Heart right ventricle (tissue), 16 donors: Measurements from ENCODE around the gene CGB8. TPM values are rescaled to one million over a fixed set of nuclear protein-coding genes. Genes with fewer than 3 reads are reported as not detected.
"Not testable (repeated sequence)": the region's sequence is repeated elsewhere in the genome, so short reads cannot be mapped to it uniquely, and the experiment has no call there.

Source experiments
- ATAC-seq, 8 donors: fragments of 200-7000 bp; cut with Tn5 transposase; one replicate each; pipeline ENCODE4 v1.9.1; 2020; ENCODE audit warnings: mild to moderate bottlenecking in 8 of 8, moderate library complexity in 8 of 8, moderate number of reproducible peaks in 1 of 8
- DNase-seq, 2 donors: peaks; one replicate each; pipeline ENCODE4 v3.0.0-alpha.2; 2020
- H3K27ac ChIP-seq, 10 donors: fragments of 200-600 bp; sonication (generic) in 2 of 10; one replicate each; pipeline versions ENCODE4 v1.5.0 to v1.8.0; 2020 to 2022; ENCODE audit warnings: mild to moderate bottlenecking in 3 of 10
- H3K27me3 ChIP-seq, 7 donors: fragments of 200-600 bp; one replicate each; pipeline ENCODE4 v1.8.0; 2021 to 2022; ENCODE audit warnings: mild to moderate bottlenecking in 2 of 7
- H3K36me3 ChIP-seq, 9 donors: fragments of 200-600 bp; sonication (generic) in 1 of 9; one replicate each; pipeline versions ENCODE4 v1.5.0 to v1.8.0; 2020 to 2022; ENCODE audit warnings: mild to moderate bottlenecking in 2 of 9
- H3K4me1 ChIP-seq, 9 donors: fragments of 200-600 bp; sonication (generic) in 1 of 9; one replicate each; pipeline versions ENCODE4 v1.5.0 to v1.8.0; 2020 to 2022; ENCODE audit warnings: mild to moderate bottlenecking in 4 of 9
- H3K4me3 ChIP-seq, 10 donors: fragments of 200-600 bp; sonication (generic) in 2 of 10; one replicate each; pipeline versions ENCODE4 v1.5.0 to v1.8.0; 2020 to 2022; ENCODE audit warnings: mild to moderate bottlenecking in 7 of 10, moderate library complexity in 2 of 10
- H3K9me3 ChIP-seq, 11 donors: fragments of 200-600 bp in 10 of 11; sonication (generic) in 2 of 11; one replicate each; pipeline versions ENCODE4 v1.5.0 to v1.8.0; 2013 to 2022; ENCODE audit warnings: mild to moderate bottlenecking in 2 of 11, control low read depth in 1 of 11, moderate library complexity in 1 of 11
- WGBS, 2 donors: extraction: QIAGEN DNeasy Blood & Tissue Kit; methylation state at CpG; one replicate each; pipeline ENCODE4 v1.1.7; 2013; ENCODE audit warnings: inconsistent platforms in 1 of 2; 5-methylcytosine and 5-hydroxymethylcytosine counted together
- intact Hi-C, 10 donors: fragments of 100-400 bp; cut with DNase I; formaldehyde crosslinking; loops; one replicate each; pipeline versions ENCODE4 v1.11.1 to v1.14.2; 2022
- polyA plus RNA-seq, 2 donors: library from polyadenylated mRNA; stranded (reverse); fragments of 200-250 nt; gene quantifications; one replicate each; pipeline ENCODE4 v1.2.3, GENCODE V29; 2013
- total RNA-seq, 10 donors: library from RNA; stranded (reverse); fragmentation: NEBNext Ultra II Directional in 3 of 10; extraction: Animal tissue kit (Norgen Biotek cat#: 25700) in 3 of 10; gene quantifications; one replicate each; pipeline versions ENCODE4 v1.2.1 to v1.2.4, GENCODE V29; 2021 to 2023
- TF ChIP-seq, protein P1 (sequence below), 9 donors: fragments of 200-600 bp; sonication (generic) in 2 of 9; IDR thresholded peaks; one replicate each; pipeline versions ENCODE4 v1.5.0 to v1.8.0; 2021 to 2022; ENCODE audit warnings: antibody characterized with exemption in 9 of 9, mild to moderate bottlenecking in 5 of 9, moderate library complexity in 1 of 9
- donor health status: Arrhythmogenic right ventricular cardiomyopathy.
- donor health status: ischemic (EF 13 %, LVEDD 7.1; RV severe dilation, severe dysfunction).
- donor health status: healthy with polysubstance abuse.
- donor health status: DM: no; HTN: yes; CAD: no.
- donor health status: DM: no; HTN: no; CAD: no.
- donor health status: ischemic (EF 25% LVEDD 6.9; RV normal size, moderate dysfunction).
- donor health status: ischemic (EF 25% LVEDD 5.7; RV mildly dilated, moderate dysfunction).
- donor health status: healthy.
- donor health status: DM: yes; HTN: yes; CAD: no.
- donor health status: Ischemic cardiomyopathy.
- donor health status: ischemic (EF 35%, LVEDD 5.7; RV mildly dilated, moderate dysfunction).
- donor health status: nonischemic (EF 11% LVEDD 7.7; RV severe dilation, severe dysfunction).
- donor health status: DM: yes; HTN: yes; CAD: no.
- donor health status: PGD.
- donor health status: ischemic (EF 29% LVEDD 5.4; RV normal size, mild dysfunction).
- donor health status: nonischemic (EF 23%, LVEDD 6.1; RV moderate dilation, normal function).

The CGB8 gene
- total and polyA plus RNA-seq, 12 donors = not detected

DNA sequence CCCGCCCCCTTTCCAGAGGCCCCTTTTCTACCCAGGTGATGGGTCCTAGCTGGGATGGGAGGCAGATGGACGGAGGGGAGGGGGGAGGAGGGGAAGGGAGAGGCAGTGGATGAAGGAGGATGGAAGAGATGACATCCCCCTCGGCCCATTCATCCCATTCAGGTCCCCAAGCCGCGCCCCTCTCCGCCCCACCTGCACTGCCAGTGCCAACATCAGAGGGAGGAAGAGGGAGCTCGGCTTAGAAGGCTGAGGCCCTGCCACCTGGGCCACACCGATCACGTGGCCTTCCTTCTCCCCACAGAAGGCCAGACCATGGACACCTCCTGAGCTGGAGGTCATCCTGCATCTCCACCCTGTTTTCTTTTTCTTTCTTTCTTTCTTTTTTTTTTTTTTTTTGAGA, 20.2 kb downstream of the CGB8 start:
- H3K4me1 ChIP-seq, intact Hi-C loops, H3K36me3 ChIP-seq, DNase-seq, ATAC-seq, H3K4me3 ChIP-seq, H3K9me3 ChIP-seq, H3K27ac ChIP-seq, H3K27me3 ChIP-seq: not testable (repeated sequence)
- 83 to 89% methylated on average over 3 to 8 of the region's 9 CpGs for WGBS, 2 donors

DNA sequence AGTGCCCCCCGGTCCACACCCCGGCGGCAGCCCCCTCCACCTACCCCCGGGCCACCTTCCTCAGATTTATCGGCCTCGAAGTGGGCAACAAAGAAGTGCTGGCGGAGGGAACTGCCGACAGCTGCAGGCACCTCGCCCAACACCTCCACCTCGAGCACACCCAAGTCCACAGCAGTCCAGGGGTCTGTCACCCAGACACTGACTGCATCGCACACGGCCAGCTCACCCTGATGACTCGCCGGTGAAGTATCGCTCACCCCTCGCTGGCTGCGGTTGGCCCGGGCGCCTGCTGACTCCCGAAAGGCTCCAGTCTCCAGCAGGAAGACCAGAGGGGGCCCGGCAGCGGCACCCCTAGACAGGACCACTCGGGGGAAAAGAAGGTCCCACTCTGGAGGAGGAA, 23.3 kb downstream of the CGB8 start:
- H3K4me1 ChIP-seq, H3K27ac ChIP-seq, H3K36me3 ChIP-seq, H3K27me3 ChIP-seq, H3K9me3 ChIP-seq, H3K4me3 ChIP-seq, intact Hi-C loops, ATAC-seq, DNase-seq: not testable (repeated sequence)
- 73 to 74% methylated on average over 22 to 23 of the region's 23 CpGs for WGBS, 2 donors

DNA sequence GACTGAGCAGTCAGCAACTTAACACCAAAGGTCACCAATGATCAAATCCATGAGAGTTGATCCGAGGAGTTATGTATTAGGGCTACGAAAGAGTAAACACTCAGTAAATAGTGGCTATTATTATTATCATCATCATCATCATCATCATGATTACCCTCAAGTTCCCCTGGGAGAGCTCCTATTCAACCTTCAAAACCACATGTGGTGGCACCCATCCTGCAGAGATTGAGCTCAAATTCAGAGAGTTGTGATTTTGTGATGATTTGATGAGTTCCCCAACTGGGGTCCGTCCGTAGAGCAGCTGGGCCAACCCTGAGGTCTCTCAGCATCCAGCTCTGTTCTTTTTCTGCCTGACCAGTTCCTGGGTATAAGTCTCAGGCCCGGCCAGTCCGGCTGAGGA, 23.8 kb downstream of the CGB8 start:
- peaks cover 0 to 13% (median 0%) of the 10 kb centered on the region in 7 donors for H3K27me3 ChIP-seq
- H3K36me3 ChIP-seq, DNase-seq, H3K9me3 ChIP-seq, ATAC-seq, H3K27ac ChIP-seq, intact Hi-C loops, H3K4me3 ChIP-seq, H3K4me1 ChIP-seq: not testable (repeated sequence)
- 86 to 90% methylated on average over 3 to 4 of the region's 6 CpGs for WGBS, 2 donors

DNA sequence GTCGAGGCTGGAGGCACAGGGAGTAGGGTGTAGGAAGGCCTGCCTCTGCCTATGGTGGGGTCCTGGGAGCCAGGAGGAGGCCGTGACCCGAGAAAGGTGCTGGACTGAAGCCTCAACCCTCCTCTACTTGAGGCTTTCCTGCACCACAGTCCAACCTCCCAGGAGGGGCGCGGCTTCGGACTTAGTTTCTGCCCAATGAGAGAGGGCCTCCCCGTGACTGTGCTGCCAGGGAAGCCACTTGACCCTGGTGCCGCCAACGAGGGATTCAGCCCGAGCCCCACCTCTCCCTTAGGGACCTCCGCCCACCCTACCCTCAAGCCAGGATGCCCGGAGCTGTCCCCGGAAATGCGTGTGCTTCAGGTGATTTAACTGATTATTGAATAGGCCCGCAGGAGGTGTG, 24.7 kb downstream of the CGB8 start, which contains the start of gene CGB3:
TSS of gene CGB3 (minus strand) at position 101 of the 400 bp plus-strand sequence. CDS start 362 bp downstream, outside the sequence.
- DNase-seq, H3K27ac ChIP-seq, ATAC-seq, H3K9me3 ChIP-seq, intact Hi-C loops, H3K4me3 ChIP-seq, H3K36me3 ChIP-seq, H3K4me1 ChIP-seq: not testable (repeated sequence)
- peaks cover 0 to 21% (median 5%) of the 10 kb centered on the region in 7 donors for H3K27me3 ChIP-seq
- WGBS, 2 donors = 62 to 78% methylated on average over 12 to 13 of the region's 15 CpGs

DNA sequence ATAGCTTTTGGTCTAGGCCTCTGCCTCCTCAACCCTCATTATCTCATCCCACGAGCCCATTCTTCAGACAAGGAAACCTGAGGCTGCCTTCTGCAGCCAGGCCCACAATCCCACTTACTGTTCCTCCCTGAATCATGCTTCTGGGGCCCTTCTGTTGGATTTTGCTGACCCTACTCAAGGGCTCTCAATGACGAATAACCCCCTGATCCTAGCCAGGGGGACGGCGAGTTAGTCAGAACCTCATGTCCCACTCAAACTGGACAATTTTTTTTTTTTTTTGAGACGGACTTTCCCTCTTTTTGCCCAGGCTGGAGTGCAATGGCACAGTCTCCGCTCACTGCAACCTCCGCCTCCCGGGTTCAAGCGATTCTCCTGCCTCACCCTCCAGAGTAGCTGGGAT, 26.8 kb downstream of the CGB8 start:
- Histone ChIP-seq H3K9me3 (no peaks in the 10 kb centered on the region), H3K27ac (no peak overlapping the region), H3K36me3 (no peaks in the 10 kb centered on the region), H3K27me3 (peaks cover 0 to 41% (median 14%) of the 10 kb centered on the region in 7 donors), H3K4me1 (peaks cover 0 to 26% (median 23%) of the 10 kb centered on the region in 9 donors), H3K4me3 (no peak overlapping the region)
- intact Hi-C loops = no loop called here
- 91 to 93% methylated on average over 9 of the region's 9 CpGs for WGBS, 2 donors
- no peak for ATAC-seq
- no peak for DNase-seq
- TF ChIP-seq, protein P1, sequence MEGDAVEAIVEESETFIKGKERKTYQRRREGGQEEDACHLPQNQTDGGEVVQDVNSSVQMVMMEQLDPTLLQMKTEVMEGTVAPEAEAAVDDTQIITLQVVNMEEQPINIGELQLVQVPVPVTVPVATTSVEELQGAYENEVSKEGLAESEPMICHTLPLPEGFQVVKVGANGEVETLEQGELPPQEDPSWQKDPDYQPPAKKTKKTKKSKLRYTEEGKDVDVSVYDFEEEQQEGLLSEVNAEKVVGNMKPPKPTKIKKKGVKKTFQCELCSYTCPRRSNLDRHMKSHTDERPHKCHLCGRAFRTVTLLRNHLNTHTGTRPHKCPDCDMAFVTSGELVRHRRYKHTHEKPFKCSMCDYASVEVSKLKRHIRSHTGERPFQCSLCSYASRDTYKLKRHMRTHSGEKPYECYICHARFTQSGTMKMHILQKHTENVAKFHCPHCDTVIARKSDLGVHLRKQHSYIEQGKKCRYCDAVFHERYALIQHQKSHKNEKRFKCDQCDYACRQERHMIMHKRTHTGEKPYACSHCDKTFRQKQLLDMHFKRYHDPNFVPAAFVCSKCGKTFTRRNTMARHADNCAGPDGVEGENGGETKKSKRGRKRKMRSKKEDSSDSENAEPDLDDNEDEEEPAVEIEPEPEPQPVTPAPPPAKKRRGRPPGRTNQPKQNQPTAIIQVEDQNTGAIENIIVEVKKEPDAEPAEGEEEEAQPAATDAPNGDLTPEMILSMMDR (IDR thresholded peaks at IDR 0.05) = no peak

DNA sequence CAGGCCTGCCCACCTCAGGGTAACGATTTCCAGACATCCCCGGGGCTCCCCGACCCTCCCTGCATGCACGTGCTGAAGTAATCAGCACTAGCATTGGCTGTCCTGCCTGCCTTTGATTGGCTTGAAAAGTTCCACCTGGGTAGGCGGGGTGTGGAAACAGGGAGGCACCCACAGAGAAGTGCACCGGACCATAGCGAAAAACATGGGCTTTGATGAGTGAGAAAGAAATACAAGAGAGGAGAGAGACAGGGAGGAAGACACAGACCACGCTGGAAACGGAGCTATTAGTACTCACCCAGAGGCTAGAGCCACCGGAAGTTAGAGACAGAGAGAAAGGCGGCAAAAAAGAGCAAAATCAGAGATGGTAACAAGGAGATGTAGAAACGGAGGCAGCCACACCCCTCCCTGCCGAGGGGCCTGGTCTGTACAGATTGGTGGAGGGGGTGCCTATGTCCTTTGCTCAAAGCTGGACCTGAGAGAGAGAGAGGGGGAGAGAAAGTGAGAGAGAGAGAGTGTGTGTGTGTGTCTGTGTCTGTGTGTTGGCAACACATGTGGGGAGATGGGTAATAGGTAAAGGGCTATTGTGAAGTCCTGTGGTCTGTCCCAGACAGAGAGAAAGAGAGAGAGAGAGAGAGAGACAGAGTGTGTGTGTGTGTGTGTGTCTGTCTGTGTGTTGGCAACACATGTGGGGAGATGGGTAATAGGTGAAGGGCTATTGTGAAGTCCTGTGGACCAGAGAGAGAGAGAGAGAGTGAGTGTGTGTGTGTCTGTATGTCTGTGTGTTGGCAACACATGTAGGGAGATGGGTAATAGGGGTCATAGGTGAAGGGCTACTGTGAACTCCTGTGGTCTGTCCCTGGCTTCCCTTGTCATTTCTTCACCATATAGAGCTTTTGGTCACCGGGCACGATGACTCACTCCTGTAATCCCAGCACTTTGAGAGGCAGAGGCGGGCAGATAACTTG, 27.7 kb downstream of the CGB8 start:
- no peak for ATAC-seq
- intact Hi-C loops = no loop called here
- no peak for DNase-seq
- Histone ChIP-seq H3K9me3 (no peaks in the 10 kb centered on the region), H3K27ac (no peak overlapping the region), H3K4me1 (peaks cover 0 to 27% (median 23%) of the 10 kb centered on the region in 9 donors), H3K36me3 (peaks cover 0 to 3% (median 0%) of the 10 kb centered on the region in 9 donors), H3K4me3 (no peak overlapping the region), H3K27me3 (peaks cover 0 to 41% (median 14%) of the 10 kb centered on the region in 7 donors)
- TF ChIP-seq, protein P1 (IDR thresholded peaks at IDR 0.05) = no peak
- 43 to 45% methylated on average over 16 of the region's 16 CpGs for WGBS, 2 donors
